HG02973 (cell line): ENCODE measurements around the gene VPS41.

Experiments
- ATAC-seq: cut with Tn5 transposase; IDR thresholded peaks from one replicate; pipeline ENCODE4 v1.9.1; 2021; ENCODE audit warnings: moderate library complexity; ENCODE audit not compliant: unreplicated experiment

VPS41 gene

GRCh38 chr7:38675494-38676106 lies 233.4 kb downstream of the VPS41 start:
- ATAC-seq = no peak

GRCh38 chr7:38674513-38674912 lies 234.5 kb downstream of the VPS41 start:
- ATAC-seq = no peak

GRCh38 chr7:38673795-38674194 lies 235.2 kb downstream of the VPS41 start:
- no peak for ATAC-seq
